Suprapubic skin (tissue), 4 donors: ENCODE results near the gene KIF3B. TPM values are rescaled to one million over a fixed set of nuclear protein-coding genes. Genes with fewer than 3 reads are reported as not detected.
"Not testable (repeated sequence)": the region's sequence is repeated elsewhere in the genome, so short reads cannot be mapped to it uniquely, and the experiment has no call there.

Experiments
- DNase-seq, 2 donors: peaks; one replicate each; pipeline ENCODE4 v3.0.0-alpha.2; 2019; ENCODE audit warnings: low spot score in 2 of 2
- H3K27ac ChIP-seq: fragments of 200-600 bp; sonication (generic); one replicate; pipeline ENCODE4 v1.5.1; 2019
- H3K27me3 ChIP-seq: fragments of 200-600 bp; sonication (generic); one replicate; pipeline ENCODE4 v1.5.1; 2019
- H3K36me3 ChIP-seq: fragments of 200-600 bp; sonication (generic); one replicate; pipeline ENCODE4 v1.5.1; 2019
- H3K4me1 ChIP-seq: fragments of 200-600 bp; sonication (generic); one replicate; pipeline ENCODE4 v1.5.1; 2019
- H3K4me3 ChIP-seq: fragments of 200-600 bp; sonication (generic); one replicate; pipeline ENCODE4 v1.5.1; 2019; ENCODE audit warnings: mild to moderate bottlenecking
- H3K9me3 ChIP-seq: fragments of 200-600 bp; sonication (generic); one replicate; pipeline ENCODE4 v1.5.1; 2019
- CTCF ChIP-seq, 2 donors: fragments of 200-600 bp in 1 of 2; fragments of 450-650 bp in 1 of 2; sonication (generic) in 1 of 2; IDR thresholded peaks; one replicate each; pipeline ENCODE4 v1.5.1; 2016 to 2019; ENCODE audit warnings: antibody characterized with exemption in 2 of 2, mild to moderate bottlenecking in 1 of 2, moderate library complexity in 1 of 2
- EP300 ChIP-seq: sonication (generic); formaldehyde crosslinking; IDR thresholded peaks from one replicate; pipeline ENCODE4 v1.6.1; 2017; ENCODE audit warnings: antibody characterized with exemption
- POLR2A ChIP-seq, 2 donors: fragments of 450-650 bp; IDR thresholded peaks; one replicate each; pipeline ENCODE4 v1.6.1; 2017; ENCODE audit warnings: antibody characterized with exemption in 2 of 2, mild to moderate bottlenecking in 2 of 2, moderate library complexity in 2 of 2
- POLR2AphosphoS5 ChIP-seq, 3 donors: sonication (generic); formaldehyde crosslinking; IDR thresholded peaks; one replicate each; pipeline ENCODE4 v1.6.1; 2017; ENCODE audit warnings: antibody characterized with exemption in 3 of 3
- WGBS: methylation state at CpG from one replicate; pipeline ENCODE4 v1.1.5; 2018; 5-methylcytosine and 5-hydroxymethylcytosine counted together
- total RNA-seq, 4 donors: library from RNA; depleted of rRNA; stranded (reverse); fragments of >200 nt; gene quantifications; one replicate each; pipeline ENCODE4 v1.1.0, GENCODE V29; 2016

The KIF3B gene
- total RNA-seq, 4 donors from 2014 or later: 12.7 to 17.3 (median 14.9) TPM

GRCh38 chr20:32249030-32249738 lies 28.3 kb upstream of the KIF3B start:
- TF ChIP-seq CTCF (IDR thresholded peaks at IDR 0.05) (no peak), POLR2A (IDR thresholded peaks at IDR 0.05) (no peak), POLR2AphosphoS5 (IDR thresholded peaks at IDR 0.05) (no peak)
- whole genome bisulfite sequencing: 84% methylated on average over 9 of the region's 9 CpGs
- DNase-seq: no peak
- H3K27me3 ChIP-seq: no peaks in the 10 kb centered on the region
- H3K9me3 ChIP-seq: no peaks in the 10 kb centered on the region
- no peaks in the 10 kb centered on the region for H3K4me1 ChIP-seq
- H3K4me3 ChIP-seq: no peak overlapping the region
- H3K27ac ChIP-seq: no peak overlapping the region
- no peaks in the 10 kb centered on the region for H3K36me3 ChIP-seq

GRCh38 chr20:32251470-32251869 lies 26.0 kb upstream of the KIF3B start:
- Histone ChIP-seq H3K4me3 (no peak overlapping the region), H3K4me1 (no peaks in the 10 kb centered on the region), H3K9me3 (no peaks in the 10 kb centered on the region), H3K27ac (no peak overlapping the region), H3K36me3 (no peaks in the 10 kb centered on the region), H3K27me3 (no peaks in the 10 kb centered on the region)
- TF ChIP-seq POLR2AphosphoS5 (IDR thresholded peaks at IDR 0.05) (no peak), CTCF (IDR thresholded peaks at IDR 0.05) (no peak), POLR2A (IDR thresholded peaks at IDR 0.05) (no peak), EP300 (no peak)
- WGBS: 72% methylated on average over 3 of the region's 3 CpGs
- DNase-seq: no peak

GRCh38 chr20:32252189-32252588 lies 25.3 kb upstream of the KIF3B start:
- no peak for DNase-seq
- no peak overlapping the region for H3K27ac ChIP-seq
- no peaks in the 10 kb centered on the region for H3K36me3 ChIP-seq
- no peaks in the 10 kb centered on the region for H3K9me3 ChIP-seq
- TF ChIP-seq POLR2A (IDR thresholded peaks at IDR 0.05) (no peak), EP300 (no peak), POLR2AphosphoS5 (IDR thresholded peaks at IDR 0.05) (no peak), CTCF (IDR thresholded peaks at IDR 0.05) (no peak)
- H3K27me3 ChIP-seq: no peaks in the 10 kb centered on the region
- H3K4me3 ChIP-seq: no peak overlapping the region
- 83% methylated on average over 6 of the region's 6 CpGs for WGBS
- no peaks in the 10 kb centered on the region for H3K4me1 ChIP-seq

GRCh38 chr20:32260973-32261372 lies 16.5 kb upstream of the KIF3B start:
- not testable (repeated sequence) for H3K27me3 ChIP-seq, H3K27ac ChIP-seq, H3K4me3 ChIP-seq, H3K36me3 ChIP-seq, DNase-seq, H3K9me3 ChIP-seq, H3K4me1 ChIP-seq
- 94% methylated on average over 10 of the region's 10 CpGs for WGBS

GRCh38 chr20:32261644-32262043 lies 15.8 kb upstream of the KIF3B start:
- H3K9me3 ChIP-seq: no peaks in the 10 kb centered on the region
- TF ChIP-seq POLR2A (IDR thresholded peaks at IDR 0.05) (no peak), CTCF (IDR thresholded peaks at IDR 0.05) (no peak), EP300 (no peak), POLR2AphosphoS5 (IDR thresholded peaks at IDR 0.05) (no peak)
- no peak overlapping the region for H3K27ac ChIP-seq
- H3K36me3 ChIP-seq: no peaks in the 10 kb centered on the region
- WGBS: 75% methylated on average over 2 of the region's 2 CpGs
- no peak for DNase-seq
- H3K27me3 ChIP-seq: no peaks in the 10 kb centered on the region
- H3K4me3 ChIP-seq: no peak overlapping the region
- H3K4me1 ChIP-seq: no peaks in the 10 kb centered on the region
